Measurements from ENCODE around the gene DNAH10.

DNA sequence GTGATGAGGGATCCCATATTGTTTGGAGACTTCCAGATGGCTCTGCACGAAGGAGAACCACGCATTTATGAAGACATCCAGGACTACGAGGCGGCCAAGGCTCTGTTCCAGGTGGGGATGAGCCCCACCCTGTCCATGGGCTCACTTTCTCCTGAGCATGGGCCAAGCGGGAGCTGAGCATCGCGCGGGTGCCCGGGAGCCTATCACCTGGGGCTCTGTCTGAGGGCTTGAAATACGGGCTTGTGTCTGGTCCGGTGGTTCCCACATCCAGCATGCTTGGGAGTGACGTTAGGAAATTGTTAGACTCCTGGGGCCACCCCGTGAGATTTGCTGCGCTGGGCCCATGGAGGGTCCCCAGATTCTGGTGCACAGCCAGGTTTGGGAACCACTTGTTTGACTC is 117.6 kb downstream of the DNAH10 start:
- TF ChIP-seq OSR1 (CRISPR knock-in tag; IDR thresholded peaks at IDR 0.05) (no peak), ZFP3 (CRISPR knock-in tag; IDR thresholded peaks at IDR 0.05) (no peak), ZFP30 (CRISPR knock-in tag; IDR thresholded peaks at IDR 0.05) (no peak), ESRRG (CRISPR knock-in tag; IDR thresholded peaks at IDR 0.05) (no peak), ZNF565 (CRISPR knock-in tag; conservative IDR thresholded peaks at IDR 0.05; ENCODE audit: low read depth) (no peak), ISL1 (CRISPR knock-in tag; IDR thresholded peaks at IDR 0.05) (no peak), ZNF8 (CRISPR knock-in tag; IDR thresholded peaks at IDR 0.05) (no peak), PPARA (CRISPR knock-in tag; IDR thresholded peaks at IDR 0.05; ENCODE audit: borderline replicate concordance) (no peak), GLIS3 (CRISPR knock-in tag; IDR thresholded peaks at IDR 0.05) (no peak), ARNTL (CRISPR knock-in tag; IDR thresholded peaks at IDR 0.05; ENCODE audit: borderline replicate concordance, low read depth) (no peak), ZC3H10 (CRISPR knock-in tag; IDR thresholded peaks at IDR 0.05) (no peak)
- TF ChIP-seq, protein P1, sequence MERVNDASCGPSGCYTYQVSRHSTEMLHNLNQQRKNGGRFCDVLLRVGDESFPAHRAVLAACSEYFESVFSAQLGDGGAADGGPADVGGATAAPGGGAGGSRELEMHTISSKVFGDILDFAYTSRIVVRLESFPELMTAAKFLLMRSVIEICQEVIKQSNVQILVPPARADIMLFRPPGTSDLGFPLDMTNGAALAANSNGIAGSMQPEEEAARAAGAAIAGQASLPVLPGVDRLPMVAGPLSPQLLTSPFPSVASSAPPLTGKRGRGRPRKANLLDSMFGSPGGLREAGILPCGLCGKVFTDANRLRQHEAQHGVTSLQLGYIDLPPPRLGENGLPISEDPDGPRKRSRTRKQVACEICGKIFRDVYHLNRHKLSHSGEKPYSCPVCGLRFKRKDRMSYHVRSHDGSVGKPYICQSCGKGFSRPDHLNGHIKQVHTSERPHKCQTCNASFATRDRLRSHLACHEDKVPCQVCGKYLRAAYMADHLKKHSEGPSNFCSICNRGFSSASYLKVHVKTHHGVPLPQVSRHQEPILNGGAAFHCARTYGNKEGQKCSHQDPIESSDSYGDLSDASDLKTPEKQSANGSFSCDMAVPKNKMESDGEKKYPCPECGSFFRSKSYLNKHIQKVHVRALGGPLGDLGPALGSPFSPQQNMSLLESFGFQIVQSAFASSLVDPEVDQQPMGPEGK (CRISPR knock-in tag; IDR thresholded peaks at IDR 0.05; ENCODE audit: borderline replicate concordance) = no peak
- TF ChIP-seq, protein P2, sequence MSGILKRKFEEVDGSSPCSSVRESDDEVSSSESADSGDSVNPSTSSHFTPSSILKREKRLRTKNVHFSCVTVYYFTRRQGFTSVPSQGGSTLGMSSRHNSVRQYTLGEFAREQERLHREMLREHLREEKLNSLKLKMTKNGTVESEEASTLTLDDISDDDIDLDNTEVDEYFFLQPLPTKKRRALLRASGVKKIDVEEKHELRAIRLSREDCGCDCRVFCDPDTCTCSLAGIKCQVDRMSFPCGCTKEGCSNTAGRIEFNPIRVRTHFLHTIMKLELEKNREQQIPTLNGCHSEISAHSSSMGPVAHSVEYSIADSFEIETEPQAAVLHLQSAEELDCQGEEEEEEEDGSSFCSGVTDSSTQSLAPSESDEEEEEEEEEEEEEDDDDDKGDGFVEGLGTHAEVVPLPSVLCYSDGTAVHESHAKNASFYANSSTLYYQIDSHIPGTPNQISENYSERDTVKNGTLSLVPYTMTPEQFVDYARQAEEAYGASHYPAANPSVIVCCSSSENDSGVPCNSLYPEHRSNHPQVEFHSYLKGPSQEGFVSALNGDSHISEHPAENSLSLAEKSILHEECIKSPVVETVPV (CRISPR knock-in tag; IDR thresholded peaks at IDR 0.05) = no peak
